ENCODE results near the gene EPB41L5. TPM values are rescaled to one million over a fixed set of nuclear protein-coding genes. Genes with fewer than 3 reads are reported as not detected.
"Not testable (repeated sequence)": the region's sequence is repeated elsewhere in the genome, so short reads cannot be mapped to it uniquely, and the experiment has no call there.

The EPB41L5 gene
- total RNA-seq, 4 donors from 2014 or later, result 9.2 to 56.5 (median 25.1) TPM

DNA sequence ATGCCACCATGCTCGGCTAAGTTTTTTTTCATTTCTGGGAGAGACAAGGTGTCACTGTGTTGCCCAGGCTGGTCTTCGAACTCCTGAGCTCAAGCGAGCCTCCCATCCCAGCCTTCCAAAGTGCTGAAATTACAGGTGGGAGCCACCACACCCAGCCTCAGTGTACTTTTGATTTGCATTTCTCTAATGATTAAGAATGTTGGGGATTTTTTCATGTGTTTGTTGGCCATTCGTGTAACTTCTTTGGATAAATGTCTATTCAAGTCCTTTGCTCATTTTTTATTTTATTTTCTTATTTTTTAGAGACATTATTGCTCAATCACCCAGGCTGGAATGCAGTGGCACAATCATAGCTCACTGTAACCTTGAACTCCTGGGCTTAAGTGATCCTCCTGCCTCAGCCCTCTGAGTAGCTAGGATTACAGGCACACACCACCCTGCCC lies 137.2 kb downstream of the EPB41L5 start:
- H3K4me1 ChIP-seq, result no peaks in the 10 kb centered on the region
- TF ChIP-seq, protein P1, sequence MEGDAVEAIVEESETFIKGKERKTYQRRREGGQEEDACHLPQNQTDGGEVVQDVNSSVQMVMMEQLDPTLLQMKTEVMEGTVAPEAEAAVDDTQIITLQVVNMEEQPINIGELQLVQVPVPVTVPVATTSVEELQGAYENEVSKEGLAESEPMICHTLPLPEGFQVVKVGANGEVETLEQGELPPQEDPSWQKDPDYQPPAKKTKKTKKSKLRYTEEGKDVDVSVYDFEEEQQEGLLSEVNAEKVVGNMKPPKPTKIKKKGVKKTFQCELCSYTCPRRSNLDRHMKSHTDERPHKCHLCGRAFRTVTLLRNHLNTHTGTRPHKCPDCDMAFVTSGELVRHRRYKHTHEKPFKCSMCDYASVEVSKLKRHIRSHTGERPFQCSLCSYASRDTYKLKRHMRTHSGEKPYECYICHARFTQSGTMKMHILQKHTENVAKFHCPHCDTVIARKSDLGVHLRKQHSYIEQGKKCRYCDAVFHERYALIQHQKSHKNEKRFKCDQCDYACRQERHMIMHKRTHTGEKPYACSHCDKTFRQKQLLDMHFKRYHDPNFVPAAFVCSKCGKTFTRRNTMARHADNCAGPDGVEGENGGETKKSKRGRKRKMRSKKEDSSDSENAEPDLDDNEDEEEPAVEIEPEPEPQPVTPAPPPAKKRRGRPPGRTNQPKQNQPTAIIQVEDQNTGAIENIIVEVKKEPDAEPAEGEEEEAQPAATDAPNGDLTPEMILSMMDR (IDR thresholded peaks at IDR 0.05), result no peak
- H3K27me3 ChIP-seq, result no peaks in the 10 kb centered on the region
- peaks cover 0 to 2% of the 10 kb centered on the region in 2 donors for H3K36me3 ChIP-seq
- no peak for DNase-seq
- intact Hi-C loops (cut with DNase I; ENCODE audit: low total_unique reads), result no loop called here
- H3K4me3 ChIP-seq, result no peak overlapping the region
- H3K9me3 ChIP-seq, result no peaks in the 10 kb centered on the region
- H3K27ac ChIP-seq, result no peak overlapping the region

DNA sequence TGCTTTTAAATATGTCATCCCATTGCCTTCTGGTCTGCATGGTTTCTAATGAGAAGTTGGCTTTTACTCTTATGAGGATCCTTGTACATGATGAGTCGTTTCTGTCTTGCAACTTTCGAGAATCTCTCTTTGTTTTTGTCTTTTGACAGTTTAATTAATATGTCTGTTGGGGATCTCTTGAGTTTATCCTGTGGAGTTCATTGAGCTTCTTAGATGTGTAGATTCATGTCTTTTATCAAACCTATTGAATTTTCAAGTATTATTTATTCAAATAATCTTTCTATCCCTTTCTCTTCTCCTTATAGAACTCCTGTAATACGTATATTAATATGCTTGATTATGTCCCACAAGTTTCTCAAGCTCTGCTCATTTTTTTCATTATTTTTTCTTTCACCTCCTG lies 142.4 kb downstream of the EPB41L5 start:
- no peak overlapping the region for H3K4me3 ChIP-seq
- H3K27me3 ChIP-seq, result no peaks in the 10 kb centered on the region
- intact Hi-C loops (cut with DNase I; ENCODE audit: low total_unique reads), result no loop called here
- H3K4me1 ChIP-seq, result no peaks in the 10 kb centered on the region
- no peak for DNase-seq
- no peak overlapping the region for H3K27ac ChIP-seq
- TF ChIP-seq, protein P1 (IDR thresholded peaks at IDR 0.05), result no peak
- no peak for TF ChIP-seq POLR2A (IDR thresholded peaks at IDR 0.05)
- peaks cover 0 to 2% of the 10 kb centered on the region in 2 donors for H3K36me3 ChIP-seq
- H3K9me3 ChIP-seq, result no peaks in the 10 kb centered on the region

DNA sequence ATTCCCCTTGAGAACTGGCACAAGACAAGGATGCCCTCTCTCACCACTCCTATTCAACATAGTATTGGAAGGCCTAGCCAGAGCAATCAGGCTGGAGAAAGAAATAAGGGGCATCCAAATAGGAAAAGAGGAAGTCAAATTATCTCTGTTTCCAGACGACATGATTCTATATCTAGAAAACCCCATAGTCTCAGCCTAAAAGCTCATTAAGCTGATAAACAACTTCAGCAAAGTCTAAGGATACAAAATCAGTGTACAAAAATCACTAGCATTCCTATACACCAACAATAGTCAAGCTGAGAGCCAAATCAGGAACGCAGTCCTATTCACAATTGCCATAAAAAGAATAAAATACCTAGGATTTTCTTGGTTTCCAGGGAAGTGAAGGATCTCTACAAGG lies 145.8 kb downstream of the EPB41L5 start:
- H3K27me3 ChIP-seq; H3K4me3 ChIP-seq; H3K4me1 ChIP-seq; DNase-seq; H3K27ac ChIP-seq; intact Hi-C loops (cut with DNase I; ENCODE audit: low total_unique reads); H3K36me3 ChIP-seq; H3K9me3 ChIP-seq: not testable (repeated sequence)

DNA sequence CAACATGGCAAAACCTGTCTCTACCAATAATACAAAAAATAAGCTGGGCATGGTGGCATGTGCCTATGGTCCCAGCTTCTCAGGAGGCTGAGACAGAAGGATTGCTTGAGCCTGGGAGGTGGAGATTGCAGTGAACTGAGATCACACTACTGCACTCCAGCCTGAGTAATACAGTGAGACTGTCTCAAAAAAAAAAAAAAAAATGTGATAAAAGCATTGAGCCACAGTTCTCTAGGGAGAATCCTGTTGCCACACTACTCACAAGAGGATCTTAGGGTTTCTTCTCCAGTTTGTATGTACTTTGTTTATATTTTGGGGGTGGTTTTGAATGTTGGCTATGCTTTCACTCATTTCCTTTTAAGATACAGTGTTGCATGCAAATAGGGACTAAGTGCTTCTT lies 148.3 kb downstream of the EPB41L5 start:
- Histone ChIP-seq H3K9me3 (no peaks in the 10 kb centered on the region), H3K36me3 (no peaks in the 10 kb centered on the region), H3K4me3 (no peak overlapping the region), H3K4me1 (no peaks in the 10 kb centered on the region), H3K27ac (no peak overlapping the region), H3K27me3 (no peaks in the 10 kb centered on the region)
- TF ChIP-seq, protein P1 (IDR thresholded peaks at IDR 0.05), result no peak
- TF ChIP-seq POLR2A (IDR thresholded peaks at IDR 0.05), result no peak
- DNase-seq, result no peak
- intact Hi-C loops (cut with DNase I; ENCODE audit: low total_unique reads), result no loop called here

DNA sequence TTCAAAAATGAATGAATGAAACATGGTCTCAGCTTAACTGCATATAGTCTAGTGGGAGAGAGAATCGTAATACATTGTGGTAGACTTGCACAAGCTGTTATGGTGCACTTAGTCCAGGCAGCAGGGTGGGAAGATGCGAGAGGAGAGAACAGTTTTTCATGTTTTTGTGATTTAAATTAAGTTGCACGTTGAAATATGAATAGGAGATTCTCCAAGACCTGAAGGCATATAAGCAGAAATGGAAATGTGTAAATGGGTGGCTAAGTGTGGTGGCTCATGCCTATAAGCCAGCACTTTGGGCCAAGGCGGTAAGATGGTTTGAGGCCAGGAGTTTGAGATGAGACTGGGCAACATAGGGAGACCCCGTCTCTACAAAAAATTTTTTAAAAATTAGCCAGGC lies 149.8 kb downstream of the EPB41L5 start:
- no peak overlapping the region for H3K27ac ChIP-seq
- H3K36me3 ChIP-seq, result no peaks in the 10 kb centered on the region
- no peak for DNase-seq
- H3K4me3 ChIP-seq, result no peak overlapping the region
- no peaks in the 10 kb centered on the region for H3K4me1 ChIP-seq
- H3K27me3 ChIP-seq, result no peaks in the 10 kb centered on the region
- no peaks in the 10 kb centered on the region for H3K9me3 ChIP-seq
- intact Hi-C loops (cut with DNase I; ENCODE audit: low total_unique reads), result no loop called here
- TF ChIP-seq POLR2A (IDR thresholded peaks at IDR 0.05), result no peak
- TF ChIP-seq, protein P1 (IDR thresholded peaks at IDR 0.05), result no peak

DNA sequence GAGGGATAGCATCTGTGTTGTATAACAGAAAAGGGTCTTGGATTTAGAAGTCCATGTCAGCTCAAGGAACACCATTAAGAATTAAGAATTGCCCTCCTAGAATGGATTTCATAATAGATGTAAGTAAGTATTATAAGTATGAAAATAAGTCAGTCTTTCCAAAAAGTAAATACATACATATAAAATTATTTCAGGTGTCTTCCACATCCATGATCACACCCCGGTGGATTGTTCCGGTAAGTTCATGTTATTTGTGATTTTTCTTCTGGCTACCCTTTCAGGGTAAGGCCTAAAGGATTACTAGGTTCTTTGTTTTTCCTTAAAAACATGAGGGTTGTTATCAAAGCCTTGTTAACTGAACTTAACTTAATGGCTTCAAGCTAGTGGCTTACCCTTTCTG lies 154.4 kb downstream of the EPB41L5 start:
- H3K27ac ChIP-seq, result no peak overlapping the region
- H3K4me1 ChIP-seq, result no peaks in the 10 kb centered on the region
- no peaks in the 10 kb centered on the region for H3K36me3 ChIP-seq
- DNase-seq, result no peak
- H3K27me3 ChIP-seq, result no peaks in the 10 kb centered on the region
- intact Hi-C loops (cut with DNase I; ENCODE audit: low total_unique reads), result no loop called here
- TF ChIP-seq, protein P1 (IDR thresholded peaks at IDR 0.05), result no peak
- TF ChIP-seq POLR2A (IDR thresholded peaks at IDR 0.05), result no peak
- H3K9me3 ChIP-seq, result no peaks in the 10 kb centered on the region
- H3K4me3 ChIP-seq, result no peak overlapping the region
